ENCODE measurements around the gene ZNF285. TPM values are rescaled to one million over a fixed set of nuclear protein-coding genes. Genes with fewer than 3 reads are reported as not detected.

The ZNF285 gene
- polyA plus RNA-seq (2013): 1.6 and 1.7 TPM in 2 replicates

- peak within 1 kb of the TSS; percentile 58 for H2AFZ ChIP-seq (ENCODE audit: insufficient read depth, low read length, poor library complexity)
- H2BK5ac ChIP-seq (ENCODE audit: low read depth, low read length, poor library complexity): no peak within 1 kb of the TSS
- no peak within 1 kb of the TSS for H2BK12ac ChIP-seq (ENCODE audit: low read length)
- H3K27ac ChIP-seq (ENCODE audit: low read depth, low read length): no peak within 1 kb of the TSS
- no peaks in the 10 kb centered on the region for H3K36me3 ChIP-seq (ENCODE audit: control insufficient read depth in 1 of 2, insufficient read depth in 2 of 2, low read length in 2 of 2)
- H3K9ac ChIP-seq (ENCODE audit: low read length): peak within 1 kb of the TSS; percentile 62
- no peak within 1 kb of the TSS for H3K4ac ChIP-seq (ENCODE audit: low read depth, low read length)
- peak; percentile 87 to 98 for DNase-seq
- peaks cover 5% of the 10 kb centered on the region for H3K9me3 ChIP-seq (ENCODE audit: insufficient read depth, low read depth, low read length)
- no peak within 1 kb of the TSS for H2AK5ac ChIP-seq (ENCODE audit: low read length)
- no peak within 1 kb of the TSS for H3K14ac ChIP-seq (ENCODE audit: low read length)
- WGBS (ENCODE audit: extremely low coverage, insufficient coverage, insufficient read length): no CpG with 5 or more reads among the region's 43 CpGs
- H3K18ac ChIP-seq (ENCODE audit: low read length): no peak within 1 kb of the TSS
- no peak within 1 kb of the TSS for H4K91ac ChIP-seq (ENCODE audit: low read depth, low read length)
- peak within 1 kb of the TSS; percentile 93 for H3K4me2 ChIP-seq (ENCODE audit: low read length)
- H3K27me3 ChIP-seq (ENCODE audit: insufficient read depth, low read length): no peaks in the 10 kb centered on the region
- H3K4me3 ChIP-seq (ENCODE audit: low read depth, low read length): peak within 1 kb of the TSS; percentile 80
- H3K23ac ChIP-seq (ENCODE audit: low read length): no peak within 1 kb of the TSS
- no peak within 1 kb of the TSS for H2BK120ac ChIP-seq (ENCODE audit: insufficient read depth, low read length, poor library complexity)
- H4K12ac ChIP-seq (ENCODE audit: low read depth, low read length): peak within 1 kb of the TSS; percentile 4
- H3K4me1 ChIP-seq (ENCODE audit: control insufficient read depth in 1 of 2, insufficient read depth in 2 of 2, low read length in 2 of 2): peaks cover 0 to 3% of the 10 kb centered on the region in 2 experiments
- no peaks in the 10 kb centered on the region for H3K79me1 ChIP-seq (ENCODE audit: low read length)
- H4K8ac ChIP-seq (ENCODE audit: low read depth, low read length): peak within 1 kb of the TSS; percentile 72
- no peaks in the 10 kb centered on the region for H3K79me2 ChIP-seq (ENCODE audit: control insufficient read depth, insufficient read depth, low read length, poor library complexity)
Observed at GRCh38 chr19:44401139-44402115, at the start of gene ZNF285. TSS of gene ZNF285 (minus strand) at chr19:44401608. CDS start at chr19:44397213, 4,395 bp downstream.

- Histone ChIP-seq H3K9me3 (ENCODE audit: insufficient read depth, low read depth, low read length) (peaks cover 18% of the 10 kb centered on the region), H4K12ac (ENCODE audit: low read depth, low read length) (peak within 1 kb of the TSS; percentile 7), H3K79me2 (ENCODE audit: control insufficient read depth, insufficient read depth, low read length, poor library complexity) (no peaks in the 10 kb centered on the region), H3K14ac (ENCODE audit: low read length) (peak within 1 kb of the TSS; percentile 36), H3K27ac (ENCODE audit: low read depth, low read length) (no peak within 1 kb of the TSS), H3K27me3 (ENCODE audit: insufficient read depth, low read length) (no peaks in the 10 kb centered on the region), H3K9ac (ENCODE audit: low read length) (no peak within 1 kb of the TSS), H3K36me3 (ENCODE audit: control insufficient read depth in 1 of 2, insufficient read depth in 2 of 2, low read length in 2 of 2) (peaks cover 2 to 6% of the 10 kb centered on the region in 2 experiments), H3K23ac (ENCODE audit: low read length) (no peak within 1 kb of the TSS), H2AFZ (ENCODE audit: insufficient read depth, low read length, poor library complexity) (peak within 1 kb of the TSS; percentile 46), H2BK120ac (ENCODE audit: insufficient read depth, low read length, poor library complexity) (no peak within 1 kb of the TSS), H3K79me1 (ENCODE audit: low read length) (peaks cover 2% of the 10 kb centered on the region), H4K8ac (ENCODE audit: low read depth, low read length) (peak within 1 kb of the TSS; percentile 85), H3K18ac (ENCODE audit: low read length) (no peak within 1 kb of the TSS), H2BK12ac (ENCODE audit: low read length) (no peak within 1 kb of the TSS), H3K4me3 (ENCODE audit: low read depth, low read length) (peak within 1 kb of the TSS; percentile 89), H3K4me1 (ENCODE audit: control insufficient read depth in 1 of 2, insufficient read depth in 2 of 2, low read length in 2 of 2) (peaks cover 3 to 4% of the 10 kb centered on the region in 2 experiments), H3K4me2 (ENCODE audit: low read length) (peak within 1 kb of the TSS; percentile 65), H4K91ac (ENCODE audit: low read depth, low read length) (peak within 1 kb of the TSS; percentile 29), H2AK5ac (ENCODE audit: low read length) (no peak within 1 kb of the TSS), H3K4ac (ENCODE audit: low read depth, low read length) (no peak within 1 kb of the TSS), H2BK5ac (ENCODE audit: low read depth, low read length, poor library complexity) (no peak within 1 kb of the TSS)
- DNase-seq: peak; percentile 47 to 80
- no CpG with 5 or more reads among the region's 45 CpGs for WGBS (ENCODE audit: extremely low coverage, insufficient coverage, insufficient read length)
Observed at GRCh38 chr19:44447916-44448674, 46.7 kb upstream of the ZNF285 start, which contains the start of gene ZNF229. TSS of gene ZNF229 (minus strand) at chr19:44448472. CDS start at chr19:44442847, 5,625 bp downstream.

DNA sequence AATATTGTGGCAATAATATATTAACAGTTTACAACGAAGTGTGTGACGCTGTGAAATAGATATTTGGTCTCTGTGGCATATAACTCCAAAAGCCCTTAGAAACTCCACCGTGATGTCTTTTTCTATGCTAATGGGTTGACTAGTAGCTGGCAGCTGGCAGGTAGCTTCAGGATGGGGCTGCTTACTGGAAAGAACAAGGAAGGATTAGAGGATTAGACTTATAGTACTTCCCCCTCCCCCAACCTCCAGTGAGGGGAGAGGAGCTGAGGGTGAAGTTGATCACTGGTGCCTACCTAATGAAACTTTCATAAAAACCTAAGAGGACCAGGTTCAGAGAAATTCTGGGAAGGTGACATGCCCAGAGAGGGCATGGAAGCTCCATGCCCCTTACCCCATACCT, 37.0 kb upstream of the ZNF285 start:
- no peak overlapping the region for H3K9ac ChIP-seq (ENCODE audit: low read length)
- peaks cover 2 to 14% of the 10 kb centered on the region in 2 experiments for H3K36me3 ChIP-seq (ENCODE audit: control insufficient read depth in 1 of 2, insufficient read depth in 2 of 2, low read length in 2 of 2)

GRCh38 chr19:44435441-44435840, 34.0 kb upstream of the ZNF285 start:
- Histone ChIP-seq H3K79me2 (ENCODE audit: control insufficient read depth, insufficient read depth, low read length, poor library complexity) (no peaks in the 10 kb centered on the region), H3K4ac (ENCODE audit: low read depth, low read length) (no peak overlapping the region), H4K91ac (ENCODE audit: low read depth, low read length) (no peak overlapping the region), H2BK5ac (ENCODE audit: low read depth, low read length, poor library complexity) (no peak overlapping the region), H3K4me3 (ENCODE audit: low read depth, low read length) (no peak overlapping the region), H3K14ac (ENCODE audit: low read length) (no peak overlapping the region), H3K9ac (ENCODE audit: low read length) (no peak overlapping the region), H3K18ac (ENCODE audit: low read length) (no peak overlapping the region), H3K27ac (ENCODE audit: low read depth, low read length) (no peak overlapping the region), H3K79me1 (ENCODE audit: low read length) (no peaks in the 10 kb centered on the region), H3K27me3 (ENCODE audit: insufficient read depth, low read length) (no peaks in the 10 kb centered on the region), H4K8ac (ENCODE audit: low read depth, low read length) (no peak overlapping the region), H2BK120ac (ENCODE audit: insufficient read depth, low read length, poor library complexity) (no peak overlapping the region), H3K4me1 (ENCODE audit: control insufficient read depth in 1 of 2, insufficient read depth in 2 of 2, low read length in 2 of 2) (no peaks in the 10 kb centered on the region), H4K12ac (ENCODE audit: low read depth, low read length) (no peak overlapping the region), H3K36me3 (ENCODE audit: control insufficient read depth in 1 of 2, insufficient read depth in 2 of 2, low read length in 2 of 2) (peaks cover 5 to 21% of the 10 kb centered on the region in 2 experiments), H2BK12ac (ENCODE audit: low read length) (no peak overlapping the region), H3K4me2 (ENCODE audit: low read length) (no peak overlapping the region), H2AFZ (ENCODE audit: insufficient read depth, low read length, poor library complexity) (no peak overlapping the region), H2AK5ac (ENCODE audit: low read length) (no peak overlapping the region), H3K23ac (ENCODE audit: low read length) (no peak overlapping the region), H3K9me3 (ENCODE audit: insufficient read depth, low read depth, low read length) (peaks cover 10% of the 10 kb centered on the region)
- no CpG with 5 or more reads among the region's 2 CpGs for WGBS (ENCODE audit: extremely low coverage, insufficient coverage, insufficient read length)
- no peak for DNase-seq

More for the DNA sequence above, 37.0 kb upstream of the ZNF285 start:
- no peak overlapping the region for H2AK5ac ChIP-seq (ENCODE audit: low read length)
- no peak overlapping the region for H3K23ac ChIP-seq (ENCODE audit: low read length)
- no peaks in the 10 kb centered on the region for H3K4me1 ChIP-seq (ENCODE audit: control insufficient read depth in 1 of 2, insufficient read depth in 2 of 2, low read length in 2 of 2)
- no peak overlapping the region for H2BK12ac ChIP-seq (ENCODE audit: low read length)
- no peak overlapping the region for H3K4me3 ChIP-seq (ENCODE audit: low read depth, low read length)
- no peaks in the 10 kb centered on the region for H3K79me1 ChIP-seq (ENCODE audit: low read length)
- no peak overlapping the region for H3K4me2 ChIP-seq (ENCODE audit: low read length)
- no peaks in the 10 kb centered on the region for H3K79me2 ChIP-seq (ENCODE audit: control insufficient read depth, insufficient read depth, low read length, poor library complexity)
- H3K9me3 ChIP-seq (ENCODE audit: insufficient read depth, low read depth, low read length): peaks cover 4% of the 10 kb centered on the region
- no peak overlapping the region for H4K91ac ChIP-seq (ENCODE audit: low read depth, low read length)
- H4K12ac ChIP-seq (ENCODE audit: low read depth, low read length): no peak overlapping the region
- no peak overlapping the region for H3K4ac ChIP-seq (ENCODE audit: low read depth, low read length)
- no peak overlapping the region for H3K18ac ChIP-seq (ENCODE audit: low read length)
- no peak overlapping the region for H4K8ac ChIP-seq (ENCODE audit: low read depth, low read length)
- no peak overlapping the region for H3K27ac ChIP-seq (ENCODE audit: low read depth, low read length)
- WGBS (ENCODE audit: extremely low coverage, insufficient coverage, insufficient read length): no CpG with 5 or more reads among the region's 3 CpGs
- H3K27me3 ChIP-seq (ENCODE audit: insufficient read depth, low read length): no peaks in the 10 kb centered on the region
- no peak overlapping the region for H2BK5ac ChIP-seq (ENCODE audit: low read depth, low read length, poor library complexity)
- H3K14ac ChIP-seq (ENCODE audit: low read length): no peak overlapping the region
- no peak for DNase-seq
- no peak overlapping the region for H2BK120ac ChIP-seq (ENCODE audit: insufficient read depth, low read length, poor library complexity)
- no peak overlapping the region for H2AFZ ChIP-seq (ENCODE audit: insufficient read depth, low read length, poor library complexity)

Data from trophoblast cell (in vitro differentiated cells and primary cell).